Measurements from ENCODE around the gene UBE2D3.
"Not testable (repeated sequence)": the region's sequence is repeated elsewhere in the genome, so short reads cannot be mapped to it uniquely, and the experiment has no call there.

Gene UBE2D3

DNA sequence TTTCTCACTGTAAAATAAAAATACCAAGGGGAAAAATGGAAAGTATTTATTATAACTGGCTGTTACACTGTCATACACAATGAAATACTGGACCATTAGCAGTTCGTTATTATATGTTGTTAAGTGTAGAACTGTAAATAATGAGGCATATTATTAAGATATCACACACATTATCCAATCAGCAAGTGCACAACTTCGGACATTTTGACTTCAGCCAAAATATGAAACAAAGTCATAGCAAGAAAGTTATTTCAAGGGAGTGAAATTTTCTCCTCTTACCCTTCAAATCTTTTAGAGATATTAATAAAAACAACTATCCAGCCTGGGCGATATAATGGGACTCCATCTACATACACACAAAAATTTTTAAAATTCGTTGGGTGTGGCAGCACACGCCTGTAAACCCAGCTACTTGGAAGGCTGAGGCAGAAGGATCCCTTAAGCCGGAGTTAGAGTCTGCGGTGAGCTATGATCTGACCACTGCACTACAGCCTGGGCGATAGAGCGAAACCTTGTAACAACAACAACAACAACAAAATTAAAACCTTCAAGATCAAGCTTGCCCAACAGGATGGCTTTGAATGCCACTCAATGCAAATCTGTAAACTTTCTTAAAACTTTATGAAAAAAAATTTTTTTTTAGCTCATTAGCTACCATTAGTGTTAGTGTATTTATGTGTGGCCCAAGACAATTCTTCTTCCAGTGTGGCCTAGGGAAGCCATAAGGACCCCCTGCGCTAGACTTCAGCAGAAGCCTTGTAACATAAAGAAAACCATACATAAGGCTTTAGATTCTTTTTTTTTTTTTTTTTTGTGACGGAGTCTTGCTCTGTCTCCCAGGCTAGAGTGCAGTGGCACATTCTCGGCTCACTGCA lies 40.2 kb upstream of the UBE2D3 start:
- ChIA-PET CTCF (interaction anchor here (0.7 to 1.3 kb wide), 3 partner anchors 11 to 23 kb away, joined by 3 to 6 read pairs (median 3); no protein-coding TSS in a partner anchor), POLR2A (interaction anchor here (4.2 kb wide), 1 partner anchor 40 kb away, joined by 75 read pairs; the partner anchor contains the start of gene UBE2D3)
- no peak for DNase-seq (ENCODE audit: extremely low spot score)
- TF ChIP-seq ZNF384 (IDR thresholded peaks at IDR 0.05) (peak; percentile 51; the same call in 1 of the 2 replicates), PKNOX1 (IDR thresholded peaks at IDR 0.05) (no peak)

GRCh38 chr4:102865327-102865726 lies 38.0 kb upstream of the UBE2D3 start:
- DNase-seq (ENCODE audit: extremely low spot score); POLR2A ChIA-PET: not testable (repeated sequence)
- CTCF ChIA-PET: interaction anchor here (0.7 kb wide), 1 partner anchor 246 kb away, joined by 3 read pairs; no protein-coding TSS in a partner anchor

GRCh38 chr4:102862747-102863146 lies 35.4 kb upstream of the UBE2D3 start:
- ChIA-PET CTCF (no interaction called here), POLR2A (no interaction called here)
- TF ChIP-seq CTBP1 (IDR thresholded peaks at IDR 0.05; ENCODE audit: borderline replicate concordance) (no peak), ZNF384 (IDR thresholded peaks at IDR 0.05) (no peak), SP1 (IDR thresholded peaks at IDR 0.05) (no peak), FOXM1 (IDR thresholded peaks at IDR 0.05; ENCODE audit: borderline replicate concordance) (no peak), SUZ12 (IDR thresholded peaks at IDR 0.05) (no peak), L3MBTL2 (conservative IDR thresholded peaks at IDR 0.05) (no peak), ELF4 (IDR thresholded peaks at IDR 0.05) (no peak), FOXA1 (IDR thresholded peaks at IDR 0.05) (no peak), FOXK2 (IDR thresholded peaks at IDR 0.05) (no peak), BHLHE40 (IDR thresholded peaks at IDR 0.05; ENCODE audit: borderline replicate concordance) (no peak), ARNT (IDR thresholded peaks at IDR 0.05) (no peak), TARDBP (IDR thresholded peaks at IDR 0.05) (no peak), HDGF (IDR thresholded peaks at IDR 0.05; ENCODE audit: borderline replicate concordance) (no peak), LEF1 (IDR thresholded peaks at IDR 0.05; ENCODE audit: borderline replicate concordance) (no peak), NFRKB (IDR thresholded peaks at IDR 0.05) (no peak), PKNOX1 (IDR thresholded peaks at IDR 0.05) (no peak)
- DNase-seq (ENCODE audit: extremely low spot score): no peak

GRCh38 chr4:102862016-102862415 lies 34.7 kb upstream of the UBE2D3 start:
- TF ChIP-seq SUZ12 (IDR thresholded peaks at IDR 0.05) (no peak), HDGF (IDR thresholded peaks at IDR 0.05; ENCODE audit: borderline replicate concordance) (no peak), ZNF384 (IDR thresholded peaks at IDR 0.05) (no peak), LEF1 (IDR thresholded peaks at IDR 0.05; ENCODE audit: borderline replicate concordance) (no peak), FOXA1 (IDR thresholded peaks at IDR 0.05) (no peak), TARDBP (IDR thresholded peaks at IDR 0.05) (no peak), NFRKB (IDR thresholded peaks at IDR 0.05) (no peak), FOXM1 (IDR thresholded peaks at IDR 0.05; ENCODE audit: borderline replicate concordance) (no peak), FOXK2 (IDR thresholded peaks at IDR 0.05) (no peak), ELF4 (IDR thresholded peaks at IDR 0.05) (no peak), PKNOX1 (IDR thresholded peaks at IDR 0.05) (no peak), CTBP1 (IDR thresholded peaks at IDR 0.05; ENCODE audit: borderline replicate concordance) (no peak), BHLHE40 (IDR thresholded peaks at IDR 0.05; ENCODE audit: borderline replicate concordance) (no peak), L3MBTL2 (conservative IDR thresholded peaks at IDR 0.05) (no peak), SP1 (IDR thresholded peaks at IDR 0.05) (no peak), ARNT (IDR thresholded peaks at IDR 0.05) (no peak)
- no peak for DNase-seq (ENCODE audit: extremely low spot score)
- ChIA-PET POLR2A (no interaction called here), CTCF (no interaction called here)

- no peak for DNase-seq (ENCODE audit: extremely low spot score)
- TF ChIP-seq ELF4 (IDR thresholded peaks at IDR 0.05): no peak
- TF ChIP-seq FOXM1 (IDR thresholded peaks at IDR 0.05; ENCODE audit: borderline replicate concordance): no peak
- TF ChIP-seq PKNOX1 (IDR thresholded peaks at IDR 0.05): no peak
- TF ChIP-seq BHLHE40 (IDR thresholded peaks at IDR 0.05; ENCODE audit: borderline replicate concordance): no peak
- ChIA-PET POLR2A (interaction anchor here (2.8 kb wide), 1 partner anchor 33 kb away, joined by 10 read pairs; the partner anchor contains the start of gene UBE2D3), CTCF (no interaction called here)
These were observed 33.4 kb upstream of the UBE2D3 start for GRCh38 chr4:102860611-102861324.

Measured in HEK293T (cell line).